ENCODE results near the gene PI4K2B. TPM values are rescaled to one million over a fixed set of nuclear protein-coding genes. Genes with fewer than 3 reads are reported as not detected.
"Not testable (repeated sequence)": the region's sequence is repeated elsewhere in the genome, so short reads cannot be mapped to it uniquely, and the experiment has no call there.

PI4K2B gene
- polyA plus RNA-seq, 1 donor (not counting 4 experiments of a cell fraction or from before 2014, with no cell fraction given), result 16.7 TPM

- Histone ChIP-seq H3K79me2 (ENCODE audit: control insufficient read depth, insufficient read depth, low read length) (peaks cover 40% of the 10 kb centered on the region), H2AFZ (ENCODE audit: control insufficient read depth, low read length) (peak overlapping the region; percentile 85), H3K4me2 (ENCODE audit: control insufficient read depth, extremely low read depth, insufficient read depth, low read depth, low read length) (peak overlapping the region; percentile 99), H4K20me1 (ENCODE audit: control insufficient read depth, extremely low read depth, insufficient read depth, low read length) (no peaks in the 10 kb centered on the region), H3K4me3 (ENCODE audit: control insufficient read depth in 2 of 3, extremely low read depth in 1 of 3, insufficient read depth in 2 of 3, low read depth in 1 of 3, low read length in 3 of 3) (peak overlapping the region; percentile 78 to 97 (median 91)), H3K9ac (ENCODE audit: control insufficient read depth, extremely low read depth, insufficient read depth, low read length) (peak overlapping the region; percentile 97), H3K9me3 (ENCODE audit: control insufficient read depth, low read depth, low read length) (no peaks in the 10 kb centered on the region), H3K36me3 (ENCODE audit: control insufficient read depth in 2 of 2, extremely low read depth in 1 of 2, insufficient read depth in 2 of 2, low read length in 2 of 2) (no peaks in the 10 kb centered on the region), H3K27me3 (ENCODE audit: control insufficient read depth, extremely low read depth, insufficient read depth, low read length) (no peaks in the 10 kb centered on the region), H3K9me1 (ENCODE audit: control insufficient read depth, extremely low read depth, insufficient read depth, low read length) (no peaks in the 10 kb centered on the region), H3K27ac (ENCODE audit: control insufficient read depth, insufficient read depth, low read length) (peak overlapping the region; percentile 90), H3K4me1 (ENCODE audit: control insufficient read depth, extremely low read depth, insufficient read depth, low read length) (peaks cover 9% of the 10 kb centered on the region)
- TF ChIP-seq EZH2 (IDR thresholded peaks at IDR 0.05; ENCODE audit: low read length) (no peak), CTCF (optimal IDR thresholded peaks at IDR 0.05 in 1 of 3, IDR thresholded peaks at IDR 0.05 in 1 of 3, conservative IDR thresholded peaks at IDR 0.05 in 1 of 3; ENCODE audit: extremely low read depth in 1 of 3, insufficient read depth in 2 of 3, low read length in 3 of 3) (peak in 2 of 3 experiments; percentile 26 to 44)
- DNase-seq (ENCODE audit: low read depth, low spot score), result peak; percentile 73
- dilution Hi-C loops (cut with MboI; ENCODE audit: extremely low pct_ligation_motif_present, low sequenced_read_pairs), result no loop called here
- FAIRE-seq, result peak; percentile 68
These were observed 847 bp downstream of the PI4K2B start for GRCh38 chr4:25234390-25235370.

- Histone ChIP-seq H3K27ac (ENCODE audit: control insufficient read depth, insufficient read depth, low read length) (peak overlapping the region; percentile 90), H3K79me2 (ENCODE audit: control insufficient read depth, insufficient read depth, low read length) (peaks cover 45% of the 10 kb centered on the region), H2AFZ (ENCODE audit: control insufficient read depth, low read length) (peak overlapping the region; percentile 77), H3K4me2 (ENCODE audit: control insufficient read depth, extremely low read depth, insufficient read depth, low read depth, low read length) (peak overlapping the region; percentile 99), H4K20me1 (ENCODE audit: control insufficient read depth, extremely low read depth, insufficient read depth, low read length) (no peaks in the 10 kb centered on the region), H3K4me1 (ENCODE audit: control insufficient read depth, extremely low read depth, insufficient read depth, low read length) (peaks cover 9% of the 10 kb centered on the region), H3K9me3 (ENCODE audit: control insufficient read depth, low read depth, low read length) (no peaks in the 10 kb centered on the region), H3K9me1 (ENCODE audit: control insufficient read depth, extremely low read depth, insufficient read depth, low read length) (no peaks in the 10 kb centered on the region), H3K9ac (ENCODE audit: control insufficient read depth, extremely low read depth, insufficient read depth, low read length) (peak overlapping the region; percentile 97), H3K36me3 (ENCODE audit: control insufficient read depth in 2 of 2, extremely low read depth in 1 of 2, insufficient read depth in 2 of 2, low read length in 2 of 2) (no peaks in the 10 kb centered on the region), H3K27me3 (ENCODE audit: control insufficient read depth, extremely low read depth, insufficient read depth, low read length) (no peaks in the 10 kb centered on the region), H3K4me3 (ENCODE audit: control insufficient read depth in 2 of 3, extremely low read depth in 1 of 3, insufficient read depth in 2 of 3, low read depth in 1 of 3, low read length in 3 of 3) (peak overlapping the region; percentile 78 to 97 (median 91))
- FAIRE-seq (no peak), DNase-seq (ENCODE audit: low read depth, low spot score) (no peak)
- dilution Hi-C loops (cut with MboI; ENCODE audit: extremely low pct_ligation_motif_present, low sequenced_read_pairs), result no loop called here
- no peak for TF ChIP-seq EZH2 (IDR thresholded peaks at IDR 0.05; ENCODE audit: low read length)
- no peak for TF ChIP-seq CTCF (optimal IDR thresholded peaks at IDR 0.05 in 1 of 3, IDR thresholded peaks at IDR 0.05 in 1 of 3, conservative IDR thresholded peaks at IDR 0.05 in 1 of 3; ENCODE audit: extremely low read depth in 1 of 3, insufficient read depth in 2 of 3, low read length in 3 of 3)
These were observed 1.6 kb downstream of the PI4K2B start for GRCh38 chr4:25235401-25235800.

- FAIRE-seq; H3K9me3 ChIP-seq (ENCODE audit: control insufficient read depth, low read depth, low read length); H3K27me3 ChIP-seq (ENCODE audit: control insufficient read depth, extremely low read depth, insufficient read depth, low read length); H4K20me1 ChIP-seq (ENCODE audit: control insufficient read depth, extremely low read depth, insufficient read depth, low read length); H3K9ac ChIP-seq (ENCODE audit: control insufficient read depth, extremely low read depth, insufficient read depth, low read length); H3K36me3 ChIP-seq (ENCODE audit: control insufficient read depth in 2 of 2, extremely low read depth in 1 of 2, insufficient read depth in 2 of 2, low read length in 2 of 2); H3K4me1 ChIP-seq (ENCODE audit: control insufficient read depth, extremely low read depth, insufficient read depth, low read length); H3K9me1 ChIP-seq (ENCODE audit: control insufficient read depth, extremely low read depth, insufficient read depth, low read length); DNase-seq (ENCODE audit: low read depth, low spot score); H2AFZ ChIP-seq (ENCODE audit: control insufficient read depth, low read length); dilution Hi-C loops (cut with MboI; ENCODE audit: extremely low pct_ligation_motif_present, low sequenced_read_pairs); H3K27ac ChIP-seq (ENCODE audit: control insufficient read depth, insufficient read depth, low read length): not testable (repeated sequence)
- Histone ChIP-seq H3K4me2 (ENCODE audit: control insufficient read depth, extremely low read depth, insufficient read depth, low read depth, low read length) (peak overlapping the region; percentile 99), H3K4me3 (ENCODE audit: control insufficient read depth in 2 of 3, extremely low read depth in 1 of 3, insufficient read depth in 2 of 3, low read depth in 1 of 3, low read length in 3 of 3) (peak overlapping the region in 2 of 3 experiments; percentile 91 to 97), H3K79me2 (ENCODE audit: control insufficient read depth, insufficient read depth, low read length) (peaks cover 50% of the 10 kb centered on the region)
These were observed 2.2 kb downstream of the PI4K2B start for GRCh38 chr4:25236030-25236429.

Measured in keratinocyte (primary cell).